Muscle of leg (tissue), 11 donors: ENCODE measurements around the gene SIRPG. TPM values are rescaled to one million over a fixed set of nuclear protein-coding genes. Genes with fewer than 3 reads are reported as not detected.
"Not testable (repeated sequence)": the region's sequence is repeated elsewhere in the genome, so short reads cannot be mapped to it uniquely, and the experiment has no call there.

Experiments
- DNase-seq: peaks from one replicate; pipeline ENCODE4 v3.0.0; 2013
- H3K27ac ChIP-seq: one replicate; pipeline ENCODE4 v1.5.1; 2013; ENCODE audit warnings: mild to moderate bottlenecking, low read length, control low read depth
- H3K27me3 ChIP-seq: one replicate; pipeline ENCODE4 v1.6.1; 2013; ENCODE audit warnings: low read length; ENCODE audit not compliant: control insufficient read depth, insufficient read depth
- H3K36me3 ChIP-seq: one replicate; pipeline ENCODE4 v1.6.1; 2013; ENCODE audit warnings: low read length; ENCODE audit not compliant: control insufficient read depth, insufficient read depth
- H3K4me1 ChIP-seq: one replicate; pipeline ENCODE4 v1.6.1; 2013; ENCODE audit warnings: low read length; ENCODE audit not compliant: control insufficient read depth, insufficient read depth
- H3K4me3 ChIP-seq: one replicate; pipeline ENCODE4 v1.5.1; 2013; ENCODE audit warnings: low read length, control low read depth
- H3K9me3 ChIP-seq: replicated peaks from 2 replicates; pipeline ENCODE4 v1.6.1; 2013; ENCODE audit warnings: low read depth, low read length; ENCODE audit not compliant: control insufficient read depth
- WGBS: methylation state at CpG from one replicate; pipeline ENCODE4 v1.1.5; 2013; ENCODE audit warnings: missing lambda C conversion rate; ENCODE audit not compliant: insufficient coverage; 5-methylcytosine and 5-hydroxymethylcytosine counted together
- polyA plus RNA-seq, 8 donors: library from polyadenylated mRNA; unstranded; fragments of 120-200 nt; gene quantifications; one replicate each; pipeline versions ENCODE4 v1.2.1 to v1.2.3, GENCODE V29; 2013; ENCODE audit warnings: inconsistent platforms in 1 of 8, low replicate concordance in 1 of 8; ENCODE audit not compliant: insufficient read length in 8 of 8, insufficient read depth in 1 of 8
- total RNA-seq: library from RNA; stranded (reverse); fragments of 120-200 nt; gene quantifications from one replicate; pipeline ENCODE4 v1.2.4, GENCODE V29; 2013

SIRPG gene
- total and polyA plus RNA-seq, 9 donors = not detected

- 75% methylated on average over 3 of the region's 5 CpGs for WGBS
- Histone ChIP-seq H3K9me3 (peaks cover 3% of the 10 kb centered on the region), H3K27me3 (peaks cover 3% of the 10 kb centered on the region), H3K4me3 (no peak overlapping the region), H3K36me3 (no peaks in the 10 kb centered on the region), H3K4me1 (no peaks in the 10 kb centered on the region), H3K27ac (no peak overlapping the region)
- DNase-seq = no peak
These were observed 735 bp downstream of the SIRPG start for GRCh38 chr20:1656844-1657243.

- no peak overlapping the region for H3K27ac ChIP-seq
- DNase-seq = no peak
- no peaks in the 10 kb centered on the region for H3K4me1 ChIP-seq
- H3K9me3 ChIP-seq = peaks cover 3% of the 10 kb centered on the region
- H3K36me3 ChIP-seq = no peaks in the 10 kb centered on the region
- no peak overlapping the region for H3K4me3 ChIP-seq
- H3K27me3 ChIP-seq = peaks cover 3% of the 10 kb centered on the region
These were observed 2.6 kb downstream of the SIRPG start for GRCh38 chr20:1654996-1655395.

DNA sequence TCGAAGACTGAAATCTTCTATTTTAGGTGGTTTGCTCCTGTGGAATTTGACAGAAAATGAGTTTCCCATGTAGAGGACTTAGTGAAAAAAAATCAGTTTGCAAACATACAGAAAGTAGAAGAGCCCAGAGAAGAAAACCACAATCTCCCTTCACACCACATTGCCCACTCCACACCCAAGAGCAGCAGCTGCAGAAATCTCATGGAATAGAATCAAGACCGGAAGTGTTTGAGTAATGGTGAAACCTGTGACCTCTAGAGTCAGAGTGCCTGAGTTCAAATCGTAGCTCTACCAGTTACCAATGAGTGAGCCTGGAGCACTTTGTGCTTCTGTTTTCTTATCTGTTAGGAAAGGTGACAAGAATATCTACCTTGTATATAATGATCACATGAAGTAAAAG lies 4.6 kb downstream of the SIRPG start:
- H3K4me3 ChIP-seq = no peak overlapping the region
- WGBS = 60% methylated on average over 2 of the region's 3 CpGs
- peaks cover 3% of the 10 kb centered on the region for H3K27me3 ChIP-seq
- no peaks in the 10 kb centered on the region for H3K36me3 ChIP-seq
- H3K27ac ChIP-seq = no peak overlapping the region
- DNase-seq = no peak
- peaks cover 3% of the 10 kb centered on the region for H3K9me3 ChIP-seq
- H3K4me1 ChIP-seq = no peaks in the 10 kb centered on the region

GRCh38 chr20:1652104-1652503 lies 5.5 kb downstream of the SIRPG start:
- no peak overlapping the region for H3K4me3 ChIP-seq
- H3K36me3 ChIP-seq = no peaks in the 10 kb centered on the region
- H3K27ac ChIP-seq = no peak overlapping the region
- peaks cover 3% of the 10 kb centered on the region for H3K9me3 ChIP-seq
- no peaks in the 10 kb centered on the region for H3K4me1 ChIP-seq
- no peaks in the 10 kb centered on the region for H3K27me3 ChIP-seq
- WGBS = no CpG with 5 or more reads among the region's 1 CpG
- DNase-seq = no peak

DNA sequence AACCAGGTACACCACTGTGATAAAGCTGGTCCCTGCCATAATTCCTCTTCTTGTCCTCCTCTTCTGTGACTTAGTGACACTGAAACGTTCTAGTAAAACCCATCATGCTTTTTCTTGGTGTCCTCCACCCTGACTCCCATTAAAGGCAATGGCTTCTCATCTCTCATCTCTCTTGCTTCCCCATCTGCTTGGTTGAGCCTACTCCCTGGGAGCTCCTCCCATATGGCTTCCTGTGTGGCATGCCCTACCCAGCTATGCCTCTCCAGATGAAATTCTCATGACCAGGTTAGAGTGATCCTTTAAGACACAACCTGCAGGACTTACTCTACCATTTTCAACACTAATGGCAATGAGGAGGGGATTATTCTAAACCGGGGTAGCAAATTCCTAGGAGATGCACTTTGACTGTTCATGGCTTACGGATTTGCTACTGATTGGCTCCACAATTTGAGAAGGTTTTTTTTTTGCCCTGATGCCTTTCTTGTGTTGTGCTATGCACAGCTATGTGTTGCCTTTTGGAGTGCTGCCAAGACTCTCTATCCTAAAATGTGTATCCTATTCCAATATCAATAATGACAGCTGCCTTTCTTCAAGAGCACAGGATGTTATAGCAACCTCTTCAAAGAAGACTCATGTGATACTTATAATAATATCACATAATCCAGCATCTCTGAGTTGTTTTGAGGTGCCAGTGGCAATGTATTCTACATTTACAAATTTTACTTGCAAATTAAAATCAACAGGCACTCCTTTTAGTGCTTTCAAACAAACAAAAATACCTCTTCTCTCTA lies 6.1 kb downstream of the SIRPG start:
- no peak for DNase-seq
- no peaks in the 10 kb centered on the region for H3K27me3 ChIP-seq
- no peaks in the 10 kb centered on the region for H3K4me1 ChIP-seq
- H3K9me3 ChIP-seq = peaks cover 3% of the 10 kb centered on the region
- WGBS = 11% methylated on average over 1 of the region's 3 CpGs
- H3K4me3 ChIP-seq = no peak overlapping the region
- H3K36me3 ChIP-seq = no peaks in the 10 kb centered on the region
- no peak overlapping the region for H3K27ac ChIP-seq

- Histone ChIP-seq H3K9me3 (no peaks in the 10 kb centered on the region), H3K4me1 (no peaks in the 10 kb centered on the region), H3K27me3 (no peaks in the 10 kb centered on the region), H3K36me3 (no peaks in the 10 kb centered on the region), H3K4me3 (no peak overlapping the region), H3K27ac (no peak overlapping the region)
- 75% methylated on average over 1 of the region's 5 CpGs for WGBS
- no peak for DNase-seq
These were observed 9.5 kb downstream of the SIRPG start for GRCh38 chr20:1648101-1648500.

DNA sequence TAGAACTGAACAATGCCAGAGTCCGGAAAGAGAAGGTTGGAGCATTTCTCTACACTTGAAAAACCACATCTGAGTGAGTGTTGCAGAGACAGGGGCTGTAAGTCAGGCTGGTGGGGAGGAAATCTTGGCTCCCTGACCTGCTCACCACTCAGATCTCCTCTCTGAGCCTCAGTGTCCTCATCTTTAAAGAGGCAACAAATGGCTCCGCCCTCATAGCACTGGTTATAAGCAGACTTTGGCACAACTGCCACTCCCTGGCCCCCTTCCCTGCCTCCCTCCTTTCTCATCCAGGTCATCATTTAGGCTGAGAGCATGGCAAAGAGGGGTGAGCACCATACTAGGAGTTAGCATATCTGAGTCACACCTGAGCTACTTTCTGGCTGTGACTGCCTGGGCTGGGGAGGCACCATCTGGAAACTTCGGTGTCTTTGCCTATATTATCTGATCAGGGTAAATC lies 10.6 kb downstream of the SIRPG start:
- WGBS = no CpG with 5 or more reads among the region's 3 CpGs
- H3K27ac ChIP-seq = no peak overlapping the region
- no peaks in the 10 kb centered on the region for H3K36me3 ChIP-seq
- no peaks in the 10 kb centered on the region for H3K9me3 ChIP-seq
- no peaks in the 10 kb centered on the region for H3K27me3 ChIP-seq
- H3K4me1 ChIP-seq = no peaks in the 10 kb centered on the region
- no peak overlapping the region for H3K4me3 ChIP-seq
- no peak for DNase-seq

DNA sequence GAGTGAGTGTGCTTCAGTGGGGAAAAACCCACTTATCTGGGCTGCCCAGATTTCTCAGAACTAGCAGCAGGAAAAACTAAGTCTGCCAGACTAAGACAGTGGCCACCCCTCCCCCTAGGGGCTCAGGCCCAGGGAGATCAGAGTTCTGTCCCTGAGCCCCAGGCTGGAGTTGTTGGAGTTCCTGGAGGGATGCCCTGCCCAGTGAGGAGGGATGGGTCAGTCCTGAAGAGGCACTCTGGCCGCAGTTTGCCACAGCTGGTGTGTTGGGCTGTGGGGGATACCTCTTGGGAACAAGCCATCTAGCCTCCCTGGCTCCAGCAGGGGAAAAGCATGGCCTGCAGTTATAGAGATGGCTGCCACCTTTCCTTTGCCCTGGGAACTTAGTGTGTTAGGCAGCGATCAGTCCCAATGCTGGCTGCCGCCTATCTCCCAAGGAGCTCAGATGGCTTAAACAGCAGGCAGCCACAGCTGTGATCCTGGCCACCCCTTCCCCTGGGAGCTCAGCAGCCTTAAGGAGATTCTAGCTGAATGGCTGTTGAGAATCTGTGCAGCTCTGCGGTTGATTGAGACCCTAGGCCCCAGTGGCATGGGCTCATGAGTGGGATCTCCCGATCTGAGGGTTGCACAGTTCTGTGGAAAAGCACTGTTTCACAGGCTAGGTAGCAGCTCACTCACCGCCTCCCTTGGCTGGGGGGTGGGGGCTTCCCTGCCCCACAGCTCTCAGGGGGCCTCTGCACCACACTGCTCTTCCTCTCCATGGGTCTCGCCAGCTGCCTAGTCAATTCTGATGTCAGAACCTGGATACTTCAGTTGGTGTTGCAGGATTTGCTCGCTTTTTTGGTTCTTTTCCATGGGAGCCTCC lies 13.2 kb downstream of the SIRPG start:
- Histone ChIP-seq H3K4me1 (no peaks in the 10 kb centered on the region), H3K27ac (no peak overlapping the region), H3K9me3 (no peaks in the 10 kb centered on the region), H3K4me3 (no peak overlapping the region), H3K27me3 (no peaks in the 10 kb centered on the region), H3K36me3 (no peaks in the 10 kb centered on the region)
- 83% methylated on average over 6 of the region's 8 CpGs for WGBS
- no peak for DNase-seq

DNA sequence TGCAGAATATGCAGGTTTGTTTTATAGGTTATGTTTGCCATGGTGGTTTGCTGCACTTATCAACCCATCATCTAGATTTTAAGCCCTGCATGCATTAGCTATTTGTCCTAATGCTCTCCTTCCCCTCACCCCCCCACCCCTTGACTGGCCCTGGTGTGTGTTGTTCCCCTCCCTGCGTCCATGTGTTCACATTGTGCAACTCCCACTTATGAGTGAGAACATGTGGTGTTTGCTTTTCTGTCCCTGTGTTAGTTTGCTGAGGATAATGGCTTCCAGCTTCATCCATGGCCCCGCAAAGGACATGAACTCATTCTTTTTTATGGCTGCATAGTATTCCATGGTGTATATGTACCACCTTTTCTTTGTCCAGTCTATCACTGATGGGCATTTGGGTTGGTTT lies 18.9 kb downstream of the SIRPG start:
- no CpG with 5 or more reads among the region's 2 CpGs for WGBS

DNA sequence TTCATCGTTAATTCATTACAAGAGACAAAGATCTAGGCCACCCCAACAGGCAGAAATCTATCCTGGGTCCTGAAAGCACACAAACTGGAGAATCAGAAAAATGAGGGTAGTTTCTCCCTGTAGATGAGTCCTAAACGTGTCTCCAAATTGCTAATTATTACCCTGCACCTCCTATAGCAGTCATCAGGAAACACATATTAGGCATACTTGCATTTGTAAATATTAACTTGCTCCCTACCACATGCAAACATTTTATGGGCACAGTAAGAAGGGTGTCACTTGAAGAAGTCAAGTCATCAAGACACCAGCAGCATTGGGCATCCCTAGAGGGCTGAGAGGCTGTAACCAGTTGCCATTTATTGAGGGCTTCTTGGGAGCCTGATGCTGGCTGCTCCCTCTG lies 19.8 kb downstream of the SIRPG start:
- no peaks in the 10 kb centered on the region for H3K4me1 ChIP-seq
- WGBS = no CpG with 5 or more reads among the region's 2 CpGs
- no peaks in the 10 kb centered on the region for H3K36me3 ChIP-seq
- no peak for DNase-seq
- H3K27me3 ChIP-seq = no peaks in the 10 kb centered on the region
- H3K4me3 ChIP-seq = no peak overlapping the region
- no peaks in the 10 kb centered on the region for H3K9me3 ChIP-seq
- H3K27ac ChIP-seq = no peak overlapping the region

More for the DNA sequence above, 18.9 kb downstream of the SIRPG start:
- not testable (repeated sequence) for H3K9me3 ChIP-seq, H3K4me1 ChIP-seq, H3K27ac ChIP-seq, H3K4me3 ChIP-seq, H3K36me3 ChIP-seq, DNase-seq, H3K27me3 ChIP-seq
